CD4-positive, alpha-beta T cell (primary cell): ENCODE data around the gene ITPKA. TPM values are rescaled to one million over a fixed set of nuclear protein-coding genes. Genes with fewer than 3 reads are reported as not detected.

Source experiments
- ATAC-seq: fragments of 200-7000 bp; cut with Tn5 transposase; one replicate; pipeline ENCODE4 v1.10.0; 2022; ENCODE audit warnings: mild to moderate bottlenecking; ENCODE audit not compliant: poor library complexity
- CTCF ChIA-PET: fragments of 350-600 bp; sonication (Branson Sonifier 250); formaldehyde crosslinking; loops from one replicate; lab custom pipeline; 2021; ENCODE audit warnings: antibody characterized with exemption, inconsistent platforms; lab: Charles Lee
- POLR2A ChIA-PET: fragments of 350-600 bp; sonication (Branson Sonifier 250); formaldehyde crosslinking; loops from one replicate; lab custom pipeline; 2021; ENCODE audit warnings: antibody characterized with exemption, inconsistent platforms; lab: Charles Lee
- DNase-seq, 14 experiments: peaks; one replicate each; pipeline ENCODE4 v3.0.0-alpha.2; 2013 to 2020; ENCODE audit warnings: mixed read lengths in 2 of 14
- H3K27ac ChIP-seq, 2 donors: one replicate each; pipeline versions ENCODE4 v1.5.1 to v1.7.0; 2013; ENCODE audit warnings: low read length in 2 of 2, low read depth in 1 of 2, mild to moderate bottlenecking in 1 of 2
- H3K27me3 ChIP-seq, 2 experiments: 1 replicate in 1 of 2; 2 replicates in 1 of 2; pipeline versions ENCODE4 v1.6.1 to v1.7.0; 2013; ENCODE audit warnings: low read length in 2 of 2, control low read depth in 1 of 2, mild to moderate bottlenecking in 1 of 2, moderate library complexity in 1 of 2; ENCODE audit not compliant: insufficient read depth in 2 of 2, control insufficient read depth in 1 of 2
- H3K36me3 ChIP-seq: one replicate; pipeline ENCODE4 v1.6.1; 2013; ENCODE audit warnings: low read length, control low read depth; ENCODE audit not compliant: insufficient read depth
- H3K4me1 ChIP-seq: one replicate; pipeline ENCODE4 v1.6.1; 2013; ENCODE audit warnings: low read length, control low read depth; ENCODE audit not compliant: insufficient read depth
- H3K4me3 ChIP-seq: one replicate; pipeline ENCODE4 v1.5.1; 2013; ENCODE audit warnings: mild to moderate bottlenecking, low read length, moderate library complexity
- H3K9me3 ChIP-seq, 2 experiments: 1 replicate in 1 of 2; 2 replicates in 1 of 2; pipeline versions ENCODE4 v1.6.1 to v1.7.0; 2013; ENCODE audit warnings: low read length in 2 of 2, mild to moderate bottlenecking in 2 of 2, control low read depth in 1 of 2, moderate library complexity in 1 of 2; ENCODE audit not compliant: control insufficient read depth in 1 of 2, insufficient read depth in 1 of 2
- H3K27ac Mint-ChIP-seq: one replicate; pipeline ENCODE4 v1.8.0; 2020; ENCODE audit warnings: mixed read lengths
- H3K27me3 Mint-ChIP-seq: one replicate; pipeline ENCODE4 v1.8.0; 2021; ENCODE audit warnings: mixed read lengths
- H3K36me3 Mint-ChIP-seq: one replicate; pipeline ENCODE4 v1.8.0; 2021; ENCODE audit warnings: low read depth, mixed read lengths
- H3K4me1 Mint-ChIP-seq: one replicate; pipeline ENCODE4 v1.8.0; 2021; ENCODE audit warnings: low read depth, mixed read lengths
- H3K4me3 Mint-ChIP-seq: one replicate; pipeline ENCODE4 v1.8.0; 2020; ENCODE audit warnings: mild to moderate bottlenecking, mixed read lengths
- H3K9me3 Mint-ChIP-seq: one replicate; pipeline ENCODE4 v1.8.0; 2020; ENCODE audit warnings: mixed read lengths
- CTCF ChIP-seq: fragments of 200-600 bp; IDR thresholded peaks from one replicate; pipeline ENCODE4 v1.8.0; 2022; ENCODE audit warnings: antibody characterized with exemption, mild to moderate bottlenecking
- intact Hi-C, 2 experiments: fragments of 100-400 bp; cut with DNase I in 1 of 2; cut with micrococcal nuclease in 1 of 2; formaldehyde crosslinking; loops; one replicate each; pipeline versions ENCODE4 v1.15.1 to v1.9.0; 2023 to 2025; cut with DNase I, micrococcal nuclease
- total RNA-seq, 174 experiments: library from RNA in 2 of 174; stranded (reverse) in 2 of 174; gene quantifications; one replicate each; pipeline ENCODE4 v1.2.3 and lab custom pipeline; 2021 to 2026

Gene ITPKA
- total RNA-seq, 2 experiments from 2014 or later = not detected

- Histone ChIP-seq H3K27me3 (peaks cover 17 to 18% of the 10 kb centered on the region in 2 experiments), H3K36me3 (no peaks in the 10 kb centered on the region), H3K4me1 (peaks cover 27% of the 10 kb centered on the region), H3K27ac (no peak overlapping the region), H3K9me3 (peaks cover 0 to 4% of the 10 kb centered on the region in 2 experiments), H3K4me3 (no peak overlapping the region)
- Mint-ChIP-seq H3K9me3 (no peaks in the 10 kb centered on the region), H3K36me3 (no peaks in the 10 kb centered on the region), H3K4me1 (peaks cover 18% of the 10 kb centered on the region), H3K27ac (no peak overlapping the region), H3K27me3 (peaks cover 44% of the 10 kb centered on the region), H3K4me3 (no peak overlapping the region)
- no peak for ATAC-seq
- no peak for DNase-seq
- POLR2A ChIA-PET = no interaction called here
- CTCF ChIA-PET = interaction anchor here (2.6 kb wide), 1 partner anchor 40 kb away, joined by 17 read pairs; no protein-coding TSS in a partner anchor
- TF ChIP-seq CTCF = no peak
- intact Hi-C loops = loop anchor here in 1 of 2 experiments (5.0 kb wide), 1 partner anchor 38 kb away; no protein-coding TSS in a partner anchor
Observed at GRCh38 chr15:41505776-41506175, 12.1 kb downstream of the ITPKA start.

GRCh38 chr15:41506796-41507341, 13.2 kb downstream of the ITPKA start:
- Mint-ChIP-seq H3K4me3 (no peak overlapping the region), H3K27ac (no peak overlapping the region), H3K9me3 (no peaks in the 10 kb centered on the region), H3K4me1 (peaks cover 8% of the 10 kb centered on the region), H3K36me3 (no peaks in the 10 kb centered on the region), H3K27me3 (peaks cover 35% of the 10 kb centered on the region)
- Histone ChIP-seq H3K27me3 (peaks cover 12 to 18% of the 10 kb centered on the region in 2 experiments), H3K4me3 (no peak overlapping the region), H3K4me1 (peaks cover 23% of the 10 kb centered on the region), H3K27ac (no peak overlapping the region), H3K36me3 (no peaks in the 10 kb centered on the region), H3K9me3 (peaks cover 0 to 2% of the 10 kb centered on the region in 2 experiments)
- CTCF ChIA-PET = interaction anchor here (2.6 kb wide), 1 partner anchor 41 kb away, joined by 17 read pairs; no protein-coding TSS in a partner anchor
- TF ChIP-seq CTCF = no peak
- intact Hi-C loops = loop anchor here in 1 of 2 experiments (5.0 kb wide), 1 partner anchor 40 kb away; no protein-coding TSS in a partner anchor
- POLR2A ChIA-PET = no interaction called here
- ATAC-seq = no peak
- DNase-seq = peak in 2 of 14 experiments; percentile 24 to 49

- H3K27ac Mint-ChIP-seq = no peak overlapping the region
- no peaks in the 10 kb centered on the region for H3K9me3 Mint-ChIP-seq
- TF ChIP-seq CTCF = no peak
- peaks cover 10% of the 10 kb centered on the region for H3K4me1 Mint-ChIP-seq
- no peaks in the 10 kb centered on the region for H3K36me3 ChIP-seq
- no peaks in the 10 kb centered on the region for H3K36me3 Mint-ChIP-seq
- DNase-seq = no peak
- no peak overlapping the region for H3K27ac ChIP-seq
- no peak for ATAC-seq
- peaks cover 35% of the 10 kb centered on the region for H3K27me3 Mint-ChIP-seq
- POLR2A ChIA-PET = no interaction called here
- peaks cover 0 to 9% of the 10 kb centered on the region in 2 experiments for H3K9me3 ChIP-seq
- H3K27me3 ChIP-seq = peaks cover 19 to 25% of the 10 kb centered on the region in 2 experiments
- H3K4me1 ChIP-seq = peaks cover 23% of the 10 kb centered on the region
- no peak overlapping the region for H3K4me3 Mint-ChIP-seq
- H3K4me3 ChIP-seq = no peak overlapping the region
- CTCF ChIA-PET = interaction anchor here (2.6 kb wide), 1 partner anchor 42 kb away, joined by 17 read pairs; no protein-coding TSS in a partner anchor
- intact Hi-C loops = loop anchor here in 1 of 2 experiments (5.0 kb wide), 1 partner anchor 41 kb away; no protein-coding TSS in a partner anchor
Observed at GRCh38 chr15:41507820-41508290, 14.2 kb downstream of the ITPKA start.
